Measurements from ENCODE around the gene ADCY10. TPM values are rescaled to one million over a fixed set of nuclear protein-coding genes. Genes with fewer than 3 reads are reported as not detected.
A peak's percentile ranks its signal among the peaks of the same experiment; 100 is the strongest.

The ADCY10 gene
- total RNA-seq, 6 experiments from 2014 or later, result 0.12 to 0.22 (median 0.17) TPM; not detected in 2

GRCh38 chr1:167781558-167781957, 132.4 kb downstream of the ADCY10 start:
- no peak for TF ChIP-seq CTCF (IDR thresholded peaks at IDR 0.05)
- H3K4me3 Mint-ChIP-seq, result no peak overlapping the region
- DNase-seq, result no peak
- no peaks in the 10 kb centered on the region for H3K9me3 Mint-ChIP-seq
- H3K27ac Mint-ChIP-seq, result no peak overlapping the region
- peaks cover 16% of the 10 kb centered on the region for H3K4me1 Mint-ChIP-seq (ENCODE audit: low read depth)
- H3K27me3 Mint-ChIP-seq (ENCODE audit: insufficient read depth), result no peaks in the 10 kb centered on the region; the same call in none of the 2 replicates
- peaks cover 74% of the 10 kb centered on the region for H3K36me3 Mint-ChIP-seq (ENCODE audit: low read depth)

- Mint-ChIP-seq H3K27me3 (ENCODE audit: insufficient read depth) (no peaks in the 10 kb centered on the region; the same call in none of the 2 replicates), H3K36me3 (ENCODE audit: low read depth) (peaks cover 78% of the 10 kb centered on the region), H3K9me3 (no peaks in the 10 kb centered on the region), H3K27ac (no peak overlapping the region), H3K4me1 (ENCODE audit: low read depth) (peaks cover 35% of the 10 kb centered on the region), H3K4me3 (no peak overlapping the region)
- TF ChIP-seq CTCF (IDR thresholded peaks at IDR 0.05), result no peak
- DNase-seq, result no peak
Observed at GRCh38 chr1:167777269-167777650, 136.7 kb downstream of the ADCY10 start.

GRCh38 chr1:167776616-167777268, 137.2 kb downstream of the ADCY10 start:
- Mint-ChIP-seq H3K36me3 (ENCODE audit: low read depth) (peaks cover 80% of the 10 kb centered on the region), H3K27ac (peak overlapping the region; percentile 17; the same call in 1 of the 2 replicates), H3K27me3 (ENCODE audit: insufficient read depth) (no peaks in the 10 kb centered on the region; the same call in none of the 2 replicates), H3K9me3 (no peaks in the 10 kb centered on the region), H3K4me3 (no peak overlapping the region; the same call in 1 of the 2 replicates), H3K4me1 (ENCODE audit: low read depth) (peaks cover 35% of the 10 kb centered on the region)
- DNase-seq, result no peak
- TF ChIP-seq CTCF (IDR thresholded peaks at IDR 0.05), result no peak

GRCh38 chr1:167776151-167776550, 137.8 kb downstream of the ADCY10 start:
- no peak for TF ChIP-seq CTCF (IDR thresholded peaks at IDR 0.05)
- Mint-ChIP-seq H3K36me3 (ENCODE audit: low read depth) (peaks cover 80% of the 10 kb centered on the region), H3K4me1 (ENCODE audit: low read depth) (peaks cover 35% of the 10 kb centered on the region), H3K27ac (peak overlapping the region; percentile 57), H3K4me3 (no peak overlapping the region; the same call in 1 of the 2 replicates), H3K27me3 (ENCODE audit: insufficient read depth) (no peaks in the 10 kb centered on the region; the same call in none of the 2 replicates), H3K9me3 (no peaks in the 10 kb centered on the region)
- peak; percentile 33 for DNase-seq

GRCh38 chr1:167775178-167775577, 138.8 kb downstream of the ADCY10 start:
- TF ChIP-seq CTCF (IDR thresholded peaks at IDR 0.05), result no peak
- H3K9me3 Mint-ChIP-seq, result no peaks in the 10 kb centered on the region
- peak; percentile 62 for DNase-seq
- peak overlapping the region; percentile 46 for H3K4me3 Mint-ChIP-seq
- H3K4me1 Mint-ChIP-seq (ENCODE audit: low read depth), result peaks cover 35% of the 10 kb centered on the region
- H3K27ac Mint-ChIP-seq, result peak overlapping the region; percentile 78
- no peaks in the 10 kb centered on the region; the same call in none of the 2 replicates for H3K27me3 Mint-ChIP-seq (ENCODE audit: insufficient read depth)
- peaks cover 78% of the 10 kb centered on the region for H3K36me3 Mint-ChIP-seq (ENCODE audit: low read depth)
